H7 (cell line): ENCODE data around the gene IFT27. TPM values are rescaled to one million over a fixed set of nuclear protein-coding genes. Genes with fewer than 3 reads are reported as not detected.

Experiments used
- DNase-seq: peaks from one replicate; pipeline ENCODE4 v3.0.0; 2012
- H3K27me3 ChIP-seq: 2 replicates; pipeline ENCODE4 v1.6.0; 2011; ENCODE audit warnings: mild to moderate bottlenecking, low read length; ENCODE audit not compliant: control insufficient read depth, insufficient read depth
- H3K36me3 ChIP-seq: replicated peaks from 2 replicates; pipeline ENCODE4 v1.5.1; 2011; ENCODE audit warnings: low read length; ENCODE audit not compliant: control insufficient read depth, insufficient read depth
- H3K4me3 ChIP-seq: 2 replicates; pipeline ENCODE4 v1.5.1; 2011; ENCODE audit warnings: low read depth, mild to moderate bottlenecking, control low read depth, low read length, moderate library complexity; ENCODE audit not compliant: insufficient read depth
- total RNA-seq: library from RNA; depleted of rRNA; stranded (reverse); fragments of >200 nt; shearing (Covaris generic); gene quantifications from 2 replicates; pipeline ENCODE4 v1.2.3, GENCODE V29; 2014

Gene IFT27
- total RNA-seq, 1 experiment from 2014 or later = 30.1 TPM

DNA sequence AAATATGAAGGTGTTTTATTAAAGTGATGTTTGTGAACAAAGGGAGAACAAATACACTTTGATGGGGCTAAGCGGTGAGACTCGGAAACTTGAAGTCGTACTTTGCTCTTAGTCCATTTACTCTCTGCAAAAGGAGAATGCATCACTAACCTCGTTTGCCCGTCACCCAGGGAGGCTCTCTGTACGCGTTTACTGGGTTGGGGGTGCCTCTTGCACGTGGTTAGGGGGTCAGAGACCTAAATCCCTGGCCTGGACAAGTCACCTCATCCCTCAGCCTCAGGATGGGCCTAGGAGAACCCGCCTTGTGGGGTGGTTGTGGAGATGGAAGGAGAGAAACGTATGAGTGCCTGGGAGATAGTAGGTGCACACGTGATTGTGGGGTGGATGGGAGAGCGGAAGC lies 803 bp upstream of the IFT27 start:
- DNase-seq = no peak
- Histone ChIP-seq H3K4me3 (peak overlapping the region; percentile 28), H3K36me3 (peaks cover 2% of the 10 kb centered on the region; the same call in 1 of the 2 replicates), H3K27me3 (peaks cover 6% of the 10 kb centered on the region)

- H3K36me3 ChIP-seq = peaks cover 2% of the 10 kb centered on the region; the same call in 1 of the 2 replicates
- no peak for DNase-seq
- H3K27me3 ChIP-seq = peaks cover 6% of the 10 kb centered on the region
- H3K4me3 ChIP-seq = peak overlapping the region; percentile 74
Observed at GRCh38 chr22:36775586-36775963, 344 bp downstream of the IFT27 start.

DNA sequence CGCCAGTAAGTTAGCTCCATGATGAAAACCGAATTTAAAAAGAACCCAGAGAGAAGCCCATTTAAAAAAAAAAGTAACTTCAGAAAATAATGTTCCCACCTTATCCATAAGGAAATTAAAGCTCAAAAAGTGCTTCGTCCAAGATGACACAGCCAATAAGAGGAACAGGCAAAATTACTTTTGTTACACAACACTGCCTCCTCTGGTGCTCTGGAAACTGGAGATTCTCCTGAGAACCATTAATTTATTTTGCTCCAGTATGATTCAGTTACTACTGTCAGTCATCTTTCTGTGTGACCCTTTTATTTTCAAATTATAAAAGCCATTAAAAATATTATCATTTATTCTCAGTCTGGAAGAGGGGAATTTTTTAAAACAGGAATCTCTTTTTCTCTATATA lies 2.0 kb downstream of the IFT27 start:
- Histone ChIP-seq H3K27me3 (peaks cover 6% of the 10 kb centered on the region), H3K4me3 (no peak overlapping the region), H3K36me3 (peaks cover 2% of the 10 kb centered on the region; the same call in 1 of the 2 replicates)
- DNase-seq = peak; percentile 41

DNA sequence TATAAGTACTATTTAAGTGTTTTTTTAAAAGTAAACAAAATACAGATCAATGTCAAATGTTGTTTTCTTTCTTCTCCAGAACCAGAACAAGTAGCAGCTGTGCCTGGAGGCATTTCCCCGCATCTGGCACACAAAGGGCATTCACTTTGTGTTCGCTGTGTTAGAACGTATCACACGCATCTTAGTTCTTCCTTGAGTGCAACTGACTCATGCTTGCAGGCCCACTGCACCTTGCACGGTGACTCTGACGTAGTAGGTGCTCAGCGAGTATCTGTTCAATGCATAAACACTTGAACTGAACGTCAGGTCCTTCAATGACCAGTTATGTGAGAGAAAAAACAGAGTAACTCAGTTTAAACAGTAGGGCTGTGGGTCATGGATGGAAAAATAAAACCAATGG lies 3.5 kb downstream of the IFT27 start:
- Histone ChIP-seq H3K27me3 (peaks cover 4% of the 10 kb centered on the region), H3K36me3 (peaks cover 2% of the 10 kb centered on the region; the same call in 1 of the 2 replicates), H3K4me3 (no peak overlapping the region)
- DNase-seq = peak; percentile 2

DNA sequence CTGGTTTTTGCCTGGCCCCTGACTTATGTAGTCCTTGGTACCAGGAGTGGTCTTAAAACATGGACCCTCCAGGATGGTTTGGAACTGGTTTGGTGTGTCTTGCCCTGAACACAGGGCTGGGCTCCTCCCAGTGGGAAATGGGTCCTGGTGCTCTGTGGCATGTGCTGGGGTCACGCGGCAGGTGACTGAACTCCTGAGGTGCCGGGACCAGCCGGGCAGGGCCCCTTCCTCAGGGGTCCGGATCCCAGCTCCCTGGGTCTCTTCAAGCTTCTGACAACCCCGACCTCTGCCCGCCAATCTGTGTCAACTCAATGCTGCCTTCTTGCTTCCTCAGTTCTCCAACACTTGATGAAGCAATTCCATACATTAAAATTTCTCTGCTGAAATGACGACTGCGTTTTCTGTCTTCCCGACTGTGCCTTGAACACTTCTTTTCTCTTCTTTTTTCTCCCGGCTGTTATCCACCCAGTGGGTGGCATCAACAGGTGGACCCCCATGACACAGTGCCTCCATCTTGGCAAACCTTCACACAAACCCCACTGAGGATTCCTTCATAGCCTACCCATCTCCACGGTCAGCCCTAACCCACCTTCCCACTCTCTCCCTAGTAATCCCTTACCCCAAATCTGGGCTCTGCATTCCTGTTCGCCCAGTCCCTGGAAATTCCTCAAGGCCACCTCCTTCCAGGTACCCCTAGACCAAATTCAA lies 4.4 kb downstream of the IFT27 start:
- H3K36me3 ChIP-seq = peaks cover 5% of the 10 kb centered on the region
- no peaks in the 10 kb centered on the region for H3K27me3 ChIP-seq
- no peak overlapping the region for H3K4me3 ChIP-seq
- peak; percentile 16 for DNase-seq

GRCh38 chr22:36770513-36771231 lies 5.2 kb downstream of the IFT27 start:
- Histone ChIP-seq H3K27me3 (no peaks in the 10 kb centered on the region), H3K4me3 (no peak overlapping the region), H3K36me3 (peaks cover 5% of the 10 kb centered on the region)
- DNase-seq = peak; percentile 68

GRCh38 chr22:36769541-36770512 lies 6.1 kb downstream of the IFT27 start:
- H3K4me3 ChIP-seq = no peak overlapping the region
- peaks cover 5% of the 10 kb centered on the region for H3K36me3 ChIP-seq
- peak; percentile 30 for DNase-seq
- H3K27me3 ChIP-seq = no peaks in the 10 kb centered on the region

DNA sequence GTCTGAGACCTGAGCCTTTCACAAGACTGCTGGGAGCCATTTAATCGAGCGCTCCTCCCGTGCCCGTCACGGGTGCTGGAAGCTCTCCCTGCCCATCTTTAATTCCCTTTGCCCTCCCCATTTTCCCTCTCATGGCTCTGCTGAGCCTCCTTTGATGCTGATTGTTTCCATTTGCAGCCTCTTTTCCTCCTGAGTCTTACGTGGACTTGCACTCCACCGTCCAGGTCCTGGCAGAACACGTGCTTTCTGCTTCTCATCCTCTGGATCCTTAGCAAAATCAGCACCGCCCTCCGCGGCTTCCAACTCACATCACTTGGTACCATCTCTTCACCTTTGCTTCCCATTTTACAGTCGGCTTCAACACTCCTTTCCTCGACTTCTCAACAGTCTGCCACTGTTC lies 7.3 kb downstream of the IFT27 start:
- Histone ChIP-seq H3K27me3 (no peaks in the 10 kb centered on the region), H3K4me3 (no peak overlapping the region), H3K36me3 (peaks cover 9% of the 10 kb centered on the region)
- DNase-seq = peak; percentile 11

- no peak for DNase-seq
- Histone ChIP-seq H3K27me3 (no peaks in the 10 kb centered on the region), H3K36me3 (peaks cover 10% of the 10 kb centered on the region), H3K4me3 (no peak overlapping the region)
Observed at GRCh38 chr22:36768141-36768540, 7.8 kb downstream of the IFT27 start.

- Histone ChIP-seq H3K27me3 (no peaks in the 10 kb centered on the region), H3K36me3 (peaks cover 8% of the 10 kb centered on the region), H3K4me3 (no peak overlapping the region)
- DNase-seq = no peak
Observed at GRCh38 chr22:36767035-36767775, 8.7 kb downstream of the IFT27 start.

GRCh38 chr22:36765943-36766450 lies 9.9 kb downstream of the IFT27 start:
- H3K27me3 ChIP-seq = no peaks in the 10 kb centered on the region
- H3K36me3 ChIP-seq = peaks cover 8% of the 10 kb centered on the region
- DNase-seq = no peak
- H3K4me3 ChIP-seq = no peak overlapping the region

DNA sequence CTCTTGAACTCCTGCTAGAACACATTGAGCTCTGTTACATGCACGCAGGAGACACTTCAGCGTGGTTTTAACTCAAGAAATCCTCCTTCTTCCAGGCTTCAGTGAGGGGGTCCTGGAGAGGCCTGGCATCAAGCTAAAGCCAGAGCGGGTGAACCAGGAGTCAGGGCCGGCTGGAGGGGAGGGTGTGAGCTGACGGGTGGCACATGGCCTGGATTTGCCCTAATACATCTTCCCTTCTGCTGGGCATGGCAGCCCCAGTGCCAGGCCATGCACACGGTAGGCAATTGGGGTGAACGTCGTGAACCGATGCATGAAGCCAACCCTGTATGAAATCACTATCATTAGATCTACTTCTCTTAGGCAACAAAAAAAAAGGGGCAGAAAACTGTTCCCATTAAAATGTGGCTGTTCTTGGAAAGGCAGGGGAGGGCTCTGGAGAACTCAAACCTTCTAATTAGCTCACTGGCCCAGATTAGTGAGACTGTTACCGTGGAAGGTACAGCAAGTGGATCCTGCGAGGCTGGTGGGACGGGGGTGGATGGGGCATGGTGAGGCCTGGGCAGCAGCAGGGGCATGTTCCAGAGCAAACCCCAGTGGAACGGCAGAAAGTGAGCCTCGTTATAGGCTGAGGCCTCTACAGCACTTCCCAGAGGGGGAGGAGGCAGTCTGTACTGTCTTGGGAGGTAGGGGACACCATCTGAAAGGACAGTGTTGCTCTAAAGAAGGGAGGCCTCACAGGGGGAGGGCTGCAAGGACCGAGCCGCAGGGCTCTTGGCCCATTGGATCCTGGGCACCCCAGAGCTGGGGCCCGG lies 10.6 kb downstream of the IFT27 start:
- Histone ChIP-seq H3K36me3 (peaks cover 8% of the 10 kb centered on the region), H3K4me3 (no peak overlapping the region), H3K27me3 (no peaks in the 10 kb centered on the region)
- peak; percentile 22 for DNase-seq

DNA sequence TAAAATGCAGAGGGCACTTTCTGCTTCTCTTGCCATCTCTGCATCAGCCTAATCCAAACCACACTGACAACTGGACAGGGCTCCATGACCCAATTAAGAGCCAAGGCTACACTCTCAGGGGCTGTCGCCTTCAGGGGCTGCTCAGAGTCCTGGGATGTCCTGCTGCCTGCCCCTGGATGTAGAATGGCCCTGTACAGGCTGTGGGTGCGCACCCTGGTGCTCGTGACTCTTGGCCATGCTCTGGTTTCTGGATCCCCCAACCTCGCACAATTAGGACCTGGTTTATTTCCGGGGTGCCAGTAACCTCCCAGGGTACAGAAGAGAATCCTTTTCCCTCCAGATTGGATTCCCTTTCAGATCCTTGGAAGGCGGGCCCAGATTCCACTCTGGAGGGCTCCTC lies 11.3 kb downstream of the IFT27 start:
- Histone ChIP-seq H3K27me3 (no peaks in the 10 kb centered on the region), H3K36me3 (peaks cover 8% of the 10 kb centered on the region), H3K4me3 (no peak overlapping the region)
- no peak for DNase-seq
